ENCODE data around the gene SUMF1. TPM values are rescaled to one million over a fixed set of nuclear protein-coding genes. Genes with fewer than 3 reads are reported as not detected.

SUMF1 gene
- total and polyA plus RNA-seq, 2 of the 13 experiments (the other 11 are each of a cell fraction or from before 2014, with no cell fraction given) = 18.5 to 28.9 TPM

DNA sequence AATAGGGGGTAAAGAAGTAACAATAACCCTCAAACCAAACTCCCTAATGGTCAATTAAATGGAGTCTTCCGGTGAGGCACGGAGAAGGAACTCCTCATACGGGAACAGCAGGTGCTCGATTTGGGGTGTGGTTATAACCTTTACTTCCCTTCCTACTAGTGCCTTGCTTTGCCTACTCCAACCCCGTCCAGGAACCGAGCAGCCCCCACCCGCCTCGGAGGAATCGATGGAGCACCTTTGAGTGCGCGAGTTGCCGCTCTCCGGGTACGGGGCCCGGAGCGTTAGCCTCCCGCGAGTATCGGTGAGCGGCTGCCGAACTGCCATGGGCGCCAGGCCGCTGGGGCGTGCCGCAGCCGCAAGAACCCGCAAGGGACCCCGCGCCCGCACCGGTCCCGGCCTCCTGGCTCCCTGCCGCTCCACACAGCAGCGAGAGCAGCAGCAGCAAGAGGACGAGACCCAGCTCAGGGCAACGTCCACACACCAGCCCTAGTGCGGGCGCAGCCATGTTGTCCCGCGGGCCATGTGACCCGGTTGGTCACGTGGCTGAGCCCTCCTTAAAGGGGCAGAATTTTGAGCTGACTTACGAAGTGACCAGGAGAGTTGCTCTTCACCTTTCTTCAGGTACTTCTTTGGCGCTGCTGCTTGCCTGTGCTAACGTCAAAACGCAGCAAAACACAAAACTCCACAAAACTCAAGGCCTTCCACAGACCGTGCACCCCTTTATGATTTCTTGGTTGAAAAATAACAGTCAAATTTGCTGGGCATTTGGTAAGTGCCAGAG lies at the start of gene SUMF1 (continued):
- TF ChIP-seq FOSL2 (CRISPR knock-in tag; IDR thresholded peaks at IDR 0.05) (peak; percentile 40; the same call in 1 of the 2 replicates), MTF2 (CRISPR knock-in tag; IDR thresholded peaks at IDR 0.05; ENCODE audit: borderline replicate concordance) (no peak), NFYB (CRISPR knock-in tag; IDR thresholded peaks at IDR 0.05) (no peak), SIX1 (CRISPR knock-in tag; IDR thresholded peaks at IDR 0.05; ENCODE audit: borderline replicate concordance) (no peak), ZNF121 (CRISPR knock-in tag; IDR thresholded peaks at IDR 0.05) (0 out of 2 replicates have a peak, but pooled peaks have one; percentile 26), NBN (conservative IDR thresholded peaks at IDR 0.05) (no peak), ZSCAN20 (CRISPR knock-in tag; IDR thresholded peaks at IDR 0.05; ENCODE audit: borderline replicate concordance) (peak; percentile 88), ZNF615 (CRISPR knock-in tag; IDR thresholded peaks at IDR 0.05; ENCODE audit: borderline replicate concordance) (peak; percentile 89), POLR2A (IDR thresholded peaks at IDR 0.05; ENCODE audit: insufficient read depth in 1 of 2, low read depth in 2 of 2, low read length in 2 of 2) (peak; percentile 91 to 97), ZNF484 (CRISPR knock-in tag; IDR thresholded peaks at IDR 0.05; ENCODE audit: borderline replicate concordance, low read depth) (no peak), GFI1 (CRISPR knock-in tag; IDR thresholded peaks at IDR 0.05; ENCODE audit: borderline replicate concordance) (peak; percentile 66; the same call in 1 of the 2 replicates), ZNF441 (CRISPR knock-in tag; IDR thresholded peaks at IDR 0.05; ENCODE audit: borderline replicate concordance) (peak; percentile 61; the same call in 1 of the 2 replicates)
- TF ChIP-seq, protein P1, sequence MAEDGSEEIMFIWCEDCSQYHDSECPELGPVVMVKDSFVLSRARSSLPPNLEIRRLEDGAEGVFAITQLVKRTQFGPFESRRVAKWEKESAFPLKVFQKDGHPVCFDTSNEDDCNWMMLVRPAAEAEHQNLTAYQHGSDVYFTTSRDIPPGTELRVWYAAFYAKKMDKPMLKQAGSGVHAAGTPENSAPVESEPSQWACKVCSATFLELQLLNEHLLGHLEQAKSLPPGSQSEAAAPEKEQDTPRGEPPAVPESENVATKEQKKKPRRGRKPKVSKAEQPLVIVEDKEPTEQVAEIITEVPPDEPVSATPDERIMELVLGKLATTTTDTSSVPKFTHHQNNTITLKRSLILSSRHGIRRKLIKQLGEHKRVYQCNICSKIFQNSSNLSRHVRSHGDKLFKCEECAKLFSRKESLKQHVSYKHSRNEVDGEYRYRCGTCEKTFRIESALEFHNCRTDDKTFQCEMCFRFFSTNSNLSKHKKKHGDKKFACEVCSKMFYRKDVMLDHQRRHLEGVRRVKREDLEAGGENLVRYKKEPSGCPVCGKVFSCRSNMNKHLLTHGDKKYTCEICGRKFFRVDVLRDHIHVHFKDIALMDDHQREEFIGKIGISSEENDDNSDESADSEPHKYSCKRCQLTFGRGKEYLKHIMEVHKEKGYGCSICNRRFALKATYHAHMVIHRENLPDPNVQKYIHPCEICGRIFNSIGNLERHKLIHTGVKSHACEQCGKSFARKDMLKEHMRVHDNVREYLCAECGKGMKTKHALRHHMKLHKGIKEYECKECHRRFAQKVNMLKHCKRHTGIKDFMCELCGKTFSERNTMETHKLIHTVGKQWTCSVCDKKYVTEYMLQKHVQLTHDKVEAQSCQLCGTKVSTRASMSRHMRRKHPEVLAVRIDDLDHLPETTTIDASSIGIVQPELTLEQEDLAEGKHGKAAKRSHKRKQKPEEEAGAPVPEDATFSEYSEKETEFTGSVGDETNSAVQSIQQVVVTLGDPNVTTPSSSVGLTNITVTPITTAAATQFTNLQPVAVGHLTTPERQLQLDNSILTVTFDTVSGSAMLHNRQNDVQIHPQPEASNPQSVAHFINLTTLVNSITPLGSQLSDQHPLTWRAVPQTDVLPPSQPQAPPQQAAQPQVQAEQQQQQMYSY (CRISPR knock-in tag; IDR thresholded peaks at IDR 0.05) = no peak
- TF ChIP-seq, protein P2, sequence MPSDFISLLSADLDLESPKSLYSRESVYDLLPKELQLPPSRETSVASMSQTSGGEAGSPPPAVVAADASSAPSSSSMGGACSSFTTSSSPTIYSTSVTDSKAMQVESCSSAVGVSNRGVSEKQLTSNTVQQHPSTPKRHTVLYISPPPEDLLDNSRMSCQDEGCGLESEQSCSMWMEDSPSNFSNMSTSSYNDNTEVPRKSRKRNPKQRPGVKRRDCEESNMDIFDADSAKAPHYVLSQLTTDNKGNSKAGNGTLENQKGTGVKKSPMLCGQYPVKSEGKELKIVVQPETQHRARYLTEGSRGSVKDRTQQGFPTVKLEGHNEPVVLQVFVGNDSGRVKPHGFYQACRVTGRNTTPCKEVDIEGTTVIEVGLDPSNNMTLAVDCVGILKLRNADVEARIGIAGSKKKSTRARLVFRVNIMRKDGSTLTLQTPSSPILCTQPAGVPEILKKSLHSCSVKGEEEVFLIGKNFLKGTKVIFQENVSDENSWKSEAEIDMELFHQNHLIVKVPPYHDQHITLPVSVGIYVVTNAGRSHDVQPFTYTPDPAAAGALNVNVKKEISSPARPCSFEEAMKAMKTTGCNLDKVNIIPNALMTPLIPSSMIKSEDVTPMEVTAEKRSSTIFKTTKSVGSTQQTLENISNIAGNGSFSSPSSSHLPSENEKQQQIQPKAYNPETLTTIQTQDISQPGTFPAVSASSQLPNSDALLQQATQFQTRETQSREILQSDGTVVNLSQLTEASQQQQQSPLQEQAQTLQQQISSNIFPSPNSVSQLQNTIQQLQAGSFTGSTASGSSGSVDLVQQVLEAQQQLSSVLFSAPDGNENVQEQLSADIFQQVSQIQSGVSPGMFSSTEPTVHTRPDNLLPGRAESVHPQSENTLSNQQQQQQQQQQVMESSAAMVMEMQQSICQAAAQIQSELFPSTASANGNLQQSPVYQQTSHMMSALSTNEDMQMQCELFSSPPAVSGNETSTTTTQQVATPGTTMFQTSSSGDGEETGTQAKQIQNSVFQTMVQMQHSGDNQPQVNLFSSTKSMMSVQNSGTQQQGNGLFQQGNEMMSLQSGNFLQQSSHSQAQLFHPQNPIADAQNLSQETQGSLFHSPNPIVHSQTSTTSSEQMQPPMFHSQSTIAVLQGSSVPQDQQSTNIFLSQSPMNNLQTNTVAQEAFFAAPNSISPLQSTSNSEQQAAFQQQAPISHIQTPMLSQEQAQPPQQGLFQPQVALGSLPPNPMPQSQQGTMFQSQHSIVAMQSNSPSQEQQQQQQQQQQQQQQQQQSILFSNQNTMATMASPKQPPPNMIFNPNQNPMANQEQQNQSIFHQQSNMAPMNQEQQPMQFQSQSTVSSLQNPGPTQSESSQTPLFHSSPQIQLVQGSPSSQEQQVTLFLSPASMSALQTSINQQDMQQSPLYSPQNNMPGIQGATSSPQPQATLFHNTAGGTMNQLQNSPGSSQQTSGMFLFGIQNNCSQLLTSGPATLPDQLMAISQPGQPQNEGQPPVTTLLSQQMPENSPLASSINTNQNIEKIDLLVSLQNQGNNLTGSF (CRISPR knock-in tag; IDR thresholded peaks at IDR 0.05) = no peak; the same call in 1 of the 2 replicates
- TF ChIP-seq, protein P3, sequence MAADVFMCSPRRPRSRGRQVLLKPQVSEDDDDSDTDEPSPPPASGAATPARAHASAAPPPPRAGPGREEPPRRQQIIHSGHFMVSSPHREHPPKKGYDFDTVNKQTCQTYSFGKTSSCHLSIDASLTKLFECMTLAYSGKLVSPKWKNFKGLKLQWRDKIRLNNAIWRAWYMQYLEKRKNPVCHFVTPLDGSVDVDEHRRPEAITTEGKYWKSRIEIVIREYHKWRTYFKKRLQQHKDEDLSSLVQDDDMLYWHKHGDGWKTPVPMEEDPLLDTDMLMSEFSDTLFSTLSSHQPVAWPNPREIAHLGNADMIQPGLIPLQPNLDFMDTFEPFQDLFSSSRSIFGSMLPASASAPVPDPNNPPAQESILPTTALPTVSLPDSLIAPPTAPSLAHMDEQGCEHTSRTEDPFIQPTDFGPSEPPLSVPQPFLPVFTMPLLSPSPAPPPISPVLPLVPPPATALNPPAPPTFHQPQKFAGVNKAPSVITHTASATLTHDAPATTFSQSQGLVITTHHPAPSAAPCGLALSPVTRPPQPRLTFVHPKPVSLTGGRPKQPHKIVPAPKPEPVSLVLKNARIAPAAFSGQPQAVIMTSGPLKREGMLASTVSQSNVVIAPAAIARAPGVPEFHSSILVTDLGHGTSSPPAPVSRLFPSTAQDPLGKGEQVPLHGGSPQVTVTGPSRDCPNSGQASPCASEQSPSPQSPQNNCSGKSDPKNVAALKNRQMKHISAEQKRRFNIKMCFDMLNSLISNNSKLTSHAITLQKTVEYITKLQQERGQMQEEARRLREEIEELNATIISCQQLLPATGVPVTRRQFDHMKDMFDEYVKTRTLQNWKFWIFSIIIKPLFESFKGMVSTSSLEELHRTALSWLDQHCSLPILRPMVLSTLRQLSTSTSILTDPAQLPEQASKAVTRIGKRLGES (CRISPR knock-in tag; IDR thresholded peaks at IDR 0.05; ENCODE audit: borderline replicate concordance) = no peak
